NCI-H1930 (cell line): ENCODE results near the gene TSC22D2.
A peak's percentile ranks its signal among the peaks of the same experiment; 100 is the strongest.

Experiments
- DNase-seq, 2 experiments: peaks; one replicate each; lab custom pipeline; 2025; lab: John Stamatoyannopoulos, UW

TSC22D2 gene

DNA sequence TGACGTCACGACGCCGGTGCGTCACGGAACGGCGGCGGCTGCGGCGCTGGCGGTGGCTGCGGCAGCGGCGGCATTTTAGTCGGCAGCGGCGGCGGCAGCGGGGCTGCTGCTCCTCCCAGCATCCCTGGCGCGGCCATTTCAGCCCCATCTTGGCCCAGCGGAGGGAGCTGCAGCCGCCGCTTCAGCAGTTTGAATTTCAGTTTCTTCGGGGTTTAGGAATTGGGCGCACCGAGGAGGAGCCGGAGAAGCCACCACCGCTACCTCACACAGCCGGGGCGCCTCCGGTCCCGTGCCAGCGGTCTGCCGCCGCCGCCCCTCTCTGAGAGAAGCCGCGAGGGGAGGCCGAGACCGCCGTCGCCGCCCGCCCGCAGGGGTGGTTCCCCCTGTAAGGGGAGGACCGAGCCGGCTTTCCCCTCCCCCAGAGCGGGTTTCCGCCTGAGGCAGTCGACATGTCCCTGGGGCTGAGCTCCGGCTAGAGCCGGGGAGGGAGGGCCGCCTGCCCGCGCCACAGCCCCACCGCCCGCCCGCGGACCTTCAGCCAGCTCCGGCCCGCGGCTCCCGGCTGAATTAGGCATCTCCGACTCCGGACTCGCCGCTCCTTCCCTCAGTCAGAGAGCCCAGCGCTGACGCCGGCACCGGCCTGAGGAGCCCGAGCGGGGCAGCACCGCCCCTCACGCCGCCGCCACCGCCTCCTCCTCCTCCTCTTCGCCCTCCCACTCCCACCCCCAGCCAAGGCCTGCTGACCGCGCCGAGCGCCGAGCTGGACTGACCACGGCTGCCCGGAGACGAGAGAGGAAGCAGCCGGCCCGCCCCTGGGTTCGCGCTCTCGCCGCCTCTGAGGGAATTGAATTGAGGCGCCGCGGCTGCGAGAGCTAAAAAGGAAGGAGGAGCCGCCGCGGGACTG is at the start of gene TSC22D2:
TSC22D2 (plus strand) TSS at position 78 of the 904 bp plus-strand sequence. CDS start 1,053 bp downstream, outside the sequence.
- DNase-seq, result peak; percentile 87 to 94

DNA sequence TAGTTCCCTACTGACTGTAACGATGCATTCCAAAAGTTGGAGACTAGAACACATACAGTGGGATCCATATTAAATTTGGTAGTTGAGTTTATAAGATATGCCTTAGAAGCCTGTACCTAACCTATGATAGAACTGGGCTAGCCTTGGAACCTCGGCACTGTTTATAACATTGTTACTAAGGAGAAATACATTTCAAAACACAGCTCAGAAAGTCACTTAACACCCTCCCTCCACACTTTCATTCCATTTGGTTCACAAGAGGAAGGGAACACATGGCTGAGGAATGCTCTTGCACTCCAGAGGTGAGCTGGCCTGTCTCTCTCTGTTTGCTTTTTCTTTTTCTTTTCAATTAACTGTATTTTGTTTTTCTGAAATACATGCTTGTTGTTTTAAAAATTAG is 48.7 kb upstream of the TSC22D2 start:
- DNase-seq, result no peak

DNA sequence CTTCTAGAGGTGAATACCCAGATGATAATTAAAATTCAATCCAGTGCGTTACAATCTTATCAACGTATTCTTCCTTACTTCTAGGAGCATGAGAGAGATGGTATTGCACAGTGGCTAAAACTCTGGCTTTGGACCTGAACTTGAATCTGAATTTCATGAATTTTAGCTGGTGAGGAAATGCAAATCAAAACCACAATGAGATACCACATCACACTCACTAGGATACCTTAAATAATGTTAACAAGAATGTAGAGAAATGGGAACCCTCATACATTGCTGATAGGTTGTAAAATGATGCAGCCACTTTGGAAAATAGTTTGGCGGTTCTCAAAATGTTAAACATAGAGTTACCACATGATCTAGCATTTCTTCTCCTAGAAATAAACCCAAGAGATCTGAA is 47.1 kb upstream of the TSC22D2 start:
- no peak for DNase-seq

DNA sequence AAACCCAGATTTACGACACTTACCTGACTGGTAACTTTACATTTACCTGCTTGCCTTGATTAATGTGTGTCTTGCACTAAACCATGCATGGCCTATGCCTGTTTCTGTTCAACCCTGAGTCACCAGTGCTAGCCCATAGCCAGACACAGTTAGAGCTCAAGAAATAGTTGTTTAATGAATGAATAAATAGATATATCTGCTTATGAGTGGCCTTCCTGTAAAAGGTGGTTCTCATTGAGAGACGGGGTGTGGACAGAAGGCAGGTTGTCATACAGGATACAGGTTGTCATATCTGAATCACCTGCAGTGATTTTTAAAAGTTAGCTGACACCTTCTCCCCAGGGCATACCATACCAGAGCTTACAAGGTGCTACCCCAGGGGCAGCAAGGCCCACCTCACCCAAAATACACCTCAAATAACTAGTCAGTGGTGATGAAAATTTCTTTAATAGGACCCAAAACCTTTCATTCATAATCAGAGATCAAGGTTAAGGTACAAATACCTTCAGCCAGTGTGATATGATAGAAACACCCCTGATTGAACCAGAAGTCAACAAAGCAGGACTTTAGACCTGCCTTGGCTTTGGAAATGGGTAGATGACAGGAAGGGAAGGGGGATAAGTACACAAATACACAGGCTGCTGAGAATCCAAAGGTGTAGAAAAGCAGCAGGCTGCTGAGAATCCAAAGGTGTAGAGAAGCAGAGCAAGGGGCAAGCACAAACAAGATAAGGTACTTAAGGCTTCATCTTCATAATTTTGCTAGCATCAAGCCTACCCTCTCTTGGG is 45.4 kb upstream of the TSC22D2 start:
- DNase-seq, result no peak

DNA sequence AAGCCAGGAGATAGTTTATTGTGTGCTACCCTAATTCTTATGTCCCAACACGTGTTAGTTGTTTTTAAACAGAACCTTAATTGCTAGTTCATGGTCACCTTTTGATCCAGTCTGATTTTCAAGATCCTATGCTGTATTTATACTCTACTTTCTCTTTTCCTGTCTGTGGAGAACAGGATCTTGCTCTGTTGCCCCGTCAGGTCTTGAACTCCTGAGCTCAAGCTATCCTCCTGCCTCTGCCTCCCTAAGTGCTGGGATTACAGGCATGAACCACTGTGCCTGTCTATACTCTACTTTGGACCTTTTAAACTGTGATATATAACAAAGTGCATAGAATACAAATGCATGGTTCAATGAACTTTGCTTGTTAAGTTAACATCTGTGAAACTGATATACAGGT is 44.7 kb upstream of the TSC22D2 start:
- no peak for DNase-seq

DNA sequence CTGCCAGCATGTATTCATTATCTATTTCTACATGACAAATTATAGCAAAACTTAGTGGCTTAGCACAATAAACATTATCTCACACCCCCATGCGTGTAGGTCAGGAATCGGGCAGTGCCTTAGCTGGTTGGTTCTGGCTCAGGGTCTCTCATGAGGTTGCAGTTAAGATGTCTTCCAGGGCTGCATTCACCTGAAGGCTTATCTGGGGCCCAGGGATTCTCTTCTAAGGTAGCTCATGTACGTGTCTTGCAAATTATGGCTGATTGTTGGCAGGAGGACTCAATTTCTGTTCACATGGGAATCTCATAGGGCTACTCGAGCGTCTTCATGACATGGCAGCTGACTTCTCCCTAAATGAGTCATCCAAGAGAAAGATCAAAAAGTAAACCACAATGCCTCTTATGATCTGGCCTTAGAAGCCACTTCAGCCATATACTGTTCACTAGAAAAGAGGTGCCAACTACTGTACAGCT is 42.9 kb upstream of the TSC22D2 start:
- DNase-seq, result no peak

DNA sequence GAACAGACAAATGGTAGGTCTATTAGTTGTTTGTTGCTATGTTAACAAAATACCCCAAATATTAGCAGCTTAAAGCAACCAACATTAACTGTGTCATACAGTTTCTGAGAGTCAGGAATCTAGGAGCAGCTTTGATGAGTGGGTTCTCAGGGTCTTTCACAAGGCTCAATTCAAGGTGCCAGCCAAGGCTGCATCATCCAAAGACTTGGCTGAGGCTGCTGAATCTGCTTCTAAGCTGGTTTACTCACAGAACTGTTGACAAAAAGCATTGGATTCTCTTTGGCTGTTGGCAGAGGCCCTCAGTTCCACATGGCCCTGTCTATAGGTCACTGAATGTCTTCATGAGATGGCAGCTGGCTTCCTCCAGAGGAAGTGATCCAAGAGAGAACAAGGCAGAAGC is 40.3 kb upstream of the TSC22D2 start:
- DNase-seq, result no peak

DNA sequence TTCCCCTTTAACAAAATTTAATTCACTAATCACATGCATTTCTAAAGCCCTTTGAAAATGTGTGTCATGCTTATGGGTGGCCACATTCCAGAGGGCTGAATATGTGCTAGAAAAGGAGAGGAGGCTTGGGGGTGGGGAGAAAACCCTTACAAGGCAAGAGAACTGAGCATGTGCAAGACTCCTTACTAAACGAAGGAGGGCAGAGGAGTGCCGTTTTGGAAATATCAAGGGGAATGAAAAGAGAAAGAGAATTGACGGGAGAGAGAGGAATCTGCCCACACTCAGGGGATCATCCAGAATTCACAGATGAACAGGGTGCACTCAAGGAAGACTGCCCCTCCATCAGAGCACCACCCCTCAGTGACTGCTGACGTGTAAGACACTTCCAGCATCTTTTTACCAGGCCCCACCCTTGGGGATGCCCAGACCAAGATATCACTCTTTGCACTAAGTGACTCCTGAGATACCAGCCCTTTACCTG is 37.9 kb upstream of the TSC22D2 start:
- DNase-seq, result no peak

DNA sequence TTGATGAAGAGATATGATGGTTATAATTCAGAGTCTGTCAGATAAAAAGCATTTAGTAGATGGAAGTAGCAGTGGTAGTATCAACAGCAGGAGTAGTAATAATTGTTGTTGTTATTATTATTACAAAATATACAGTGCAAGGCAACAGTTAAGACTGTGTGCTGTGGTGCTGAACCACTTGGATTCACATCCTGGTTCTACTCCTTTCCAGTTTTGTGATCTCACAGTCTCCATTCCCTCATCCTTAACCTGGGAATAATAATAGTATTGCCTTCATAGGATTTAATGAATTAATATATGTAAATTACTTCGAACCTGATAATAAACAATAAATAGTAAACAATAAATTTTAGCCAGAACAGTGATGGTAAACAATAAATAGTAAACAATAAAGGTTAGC is 37.1 kb upstream of the TSC22D2 start:
- DNase-seq, result no peak

DNA sequence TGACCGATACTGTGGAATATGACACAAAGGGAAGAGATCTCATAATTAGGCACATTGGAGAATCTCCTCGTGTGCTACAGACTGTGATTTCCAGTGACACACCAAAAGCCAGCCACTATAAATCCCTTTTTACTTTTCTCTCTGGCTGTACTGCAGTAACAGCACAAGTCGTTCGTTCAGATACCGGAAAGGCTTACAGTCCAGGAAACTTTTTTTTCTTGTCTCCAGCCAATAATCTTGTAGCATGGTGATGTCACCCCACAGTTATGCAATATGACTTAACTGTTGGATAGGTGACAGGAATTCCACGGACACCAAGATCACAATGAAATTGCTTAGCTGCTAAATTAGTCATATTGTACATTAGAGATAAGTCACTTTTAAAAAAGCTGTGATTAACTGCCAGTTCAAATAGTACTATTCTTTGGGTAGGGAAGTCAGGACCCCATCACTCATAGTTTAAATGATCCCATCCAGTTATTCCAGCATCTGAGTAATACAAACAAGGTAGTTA is 36.3 kb upstream of the TSC22D2 start:
- DNase-seq, result no peak

DNA sequence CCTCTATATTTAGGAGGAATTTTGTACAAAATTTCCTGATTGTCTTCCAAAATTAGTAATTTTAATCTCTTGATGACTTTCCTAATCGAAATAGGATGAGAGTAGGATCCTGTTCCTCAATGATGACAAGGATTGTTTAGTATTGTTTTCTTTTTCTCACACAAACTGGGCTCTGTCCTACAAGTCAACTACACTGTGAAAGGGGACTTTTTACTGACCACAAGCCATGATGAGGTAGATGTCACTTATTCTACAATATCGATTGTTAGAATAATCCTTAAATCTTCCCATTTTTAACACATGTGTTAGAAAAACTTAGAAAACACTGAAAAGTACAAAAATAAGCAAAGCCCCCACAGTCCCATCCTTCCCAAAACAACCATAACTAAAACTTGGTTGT is 35.8 kb upstream of the TSC22D2 start:
- DNase-seq, result no peak

DNA sequence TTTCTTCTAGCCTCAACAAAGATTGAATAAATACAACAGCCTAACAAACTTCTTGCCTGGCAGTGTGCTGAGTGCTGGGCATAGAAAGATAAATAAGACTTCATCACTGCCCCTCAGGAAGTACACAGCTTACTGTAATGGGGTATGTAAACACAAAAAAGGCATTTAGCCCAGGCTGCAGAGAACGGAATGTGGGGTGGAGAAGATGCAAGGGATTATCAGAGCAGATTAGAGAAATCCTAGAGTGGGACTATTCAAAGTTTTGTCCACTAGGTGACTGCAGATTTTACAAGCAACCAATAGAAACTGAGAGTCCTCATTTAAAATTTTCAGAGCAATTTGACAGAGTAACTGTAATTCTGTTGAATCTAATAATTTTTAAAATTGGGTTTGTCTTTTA is 35.4 kb upstream of the TSC22D2 start:
- DNase-seq, result no peak

DNA sequence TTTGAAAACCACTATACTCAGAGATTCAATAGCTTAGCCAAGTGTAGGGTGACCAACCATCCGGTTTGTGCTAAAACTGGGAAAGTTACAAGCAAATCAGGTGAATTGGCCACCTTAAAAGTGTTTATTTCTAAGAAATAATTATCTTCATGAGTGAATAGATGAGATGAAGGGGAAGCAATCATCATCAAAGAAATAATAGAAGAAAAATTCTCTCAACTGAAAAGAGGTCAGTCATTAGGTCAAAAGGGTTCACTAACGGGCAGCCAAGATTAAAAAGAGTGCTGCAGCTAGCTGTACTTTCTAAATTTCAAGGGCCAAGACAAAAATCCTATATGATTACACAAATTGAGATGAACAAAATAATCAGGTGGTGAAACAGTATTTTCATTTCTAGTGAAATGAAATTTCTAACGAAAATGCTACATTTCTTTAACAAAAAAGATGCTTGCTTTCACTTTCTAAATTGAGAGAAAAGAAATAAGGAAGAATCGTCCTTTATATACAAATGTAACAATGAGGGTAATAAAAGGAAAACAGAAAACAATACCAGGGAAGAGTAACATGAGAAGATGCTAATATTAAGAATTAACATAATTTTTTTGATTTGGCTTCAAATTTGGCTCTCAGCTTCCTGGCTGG is 34.7 kb upstream of the TSC22D2 start:
- no peak for DNase-seq

DNA sequence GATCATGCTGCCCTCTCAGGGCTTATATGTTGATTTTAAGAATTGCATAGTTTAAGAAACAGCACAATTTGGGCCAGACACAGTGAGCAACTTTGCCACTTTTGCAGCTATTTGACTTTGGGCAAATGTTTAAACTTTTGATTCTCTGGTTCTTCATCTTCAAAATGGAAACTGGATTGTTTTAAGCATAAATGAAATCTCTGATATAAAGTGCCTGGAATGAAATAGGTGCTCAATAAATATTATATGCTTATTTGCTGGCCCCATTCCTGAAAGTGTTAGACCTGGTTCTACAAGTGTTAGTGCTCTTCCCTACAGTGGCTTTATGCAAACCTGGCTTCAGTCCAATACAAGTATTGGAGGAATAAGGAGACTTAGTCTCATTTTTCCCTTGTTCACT is 33.1 kb upstream of the TSC22D2 start:
- DNase-seq, result no peak

DNA sequence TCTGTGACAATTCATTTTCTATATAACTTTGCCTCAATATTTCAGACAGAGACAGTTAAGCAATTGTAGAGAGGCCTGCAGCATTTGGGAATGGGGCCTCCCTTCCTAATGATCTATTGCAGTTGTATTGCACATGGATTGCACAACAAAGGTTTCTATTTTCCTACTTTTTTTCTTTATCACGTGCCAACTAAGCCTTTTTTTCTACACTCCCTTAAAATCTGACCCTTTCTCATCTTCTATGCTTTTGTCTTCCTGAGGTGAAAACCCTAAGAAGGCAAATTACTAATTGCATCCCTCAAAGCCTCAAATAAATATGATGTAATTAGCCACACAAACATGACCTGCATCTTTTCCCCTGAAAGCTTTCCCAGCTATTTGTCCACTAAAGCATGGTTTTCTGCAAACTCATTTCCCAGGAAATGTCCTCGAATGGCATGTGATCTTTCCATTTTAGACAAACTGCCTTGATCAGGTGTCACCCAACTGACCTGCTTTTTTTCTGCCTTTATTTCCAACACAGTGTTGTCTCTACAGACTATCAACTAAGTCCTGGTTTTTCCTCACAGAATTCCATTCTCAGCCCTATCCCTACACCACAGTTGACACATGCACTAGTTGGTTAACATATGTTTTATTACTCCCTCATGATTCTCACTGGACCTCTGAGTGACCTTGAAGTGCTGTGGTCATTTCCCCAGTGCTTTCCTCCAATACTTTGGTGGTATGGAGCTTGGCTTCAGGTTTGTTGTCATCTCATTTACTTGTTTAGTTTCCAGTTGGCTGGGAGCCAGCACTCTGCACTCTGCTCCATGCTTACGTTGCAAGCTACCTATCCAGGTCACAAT is 31.9 kb upstream of the TSC22D2 start:
- DNase-seq, result no peak

DNA sequence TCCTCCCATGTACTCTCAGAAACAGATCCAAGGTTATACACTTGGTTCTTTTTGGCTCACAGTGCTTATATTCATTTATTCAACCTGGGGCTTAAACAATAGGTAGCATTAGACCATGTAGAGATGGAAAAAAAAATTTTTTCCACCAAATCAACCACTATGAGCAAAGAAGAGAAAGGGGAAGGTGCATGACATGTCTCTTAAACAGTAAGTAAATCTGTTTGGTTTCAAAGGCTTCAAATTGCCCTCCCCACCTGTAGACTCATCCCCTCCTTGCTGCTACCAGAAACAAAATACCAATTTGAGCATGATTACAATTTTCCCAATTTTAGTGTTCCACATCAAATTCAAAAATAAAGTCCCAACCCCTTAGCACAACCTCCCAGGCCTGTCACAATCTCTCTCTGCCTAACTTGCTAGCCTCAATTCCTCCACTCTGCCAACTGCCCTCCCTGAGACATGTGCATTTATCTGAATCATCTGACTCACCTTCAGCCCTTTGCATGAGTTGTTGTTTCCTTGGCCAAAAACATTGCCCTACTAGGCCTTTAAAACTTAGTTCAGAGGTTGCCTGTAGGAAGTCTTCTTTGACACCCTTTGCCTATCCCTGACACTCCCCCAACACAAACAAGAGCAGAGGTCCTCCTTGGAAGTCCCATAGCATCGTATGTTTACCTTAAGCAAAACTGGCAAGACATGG is 30.3 kb upstream of the TSC22D2 start:
- DNase-seq, result no peak

DNA sequence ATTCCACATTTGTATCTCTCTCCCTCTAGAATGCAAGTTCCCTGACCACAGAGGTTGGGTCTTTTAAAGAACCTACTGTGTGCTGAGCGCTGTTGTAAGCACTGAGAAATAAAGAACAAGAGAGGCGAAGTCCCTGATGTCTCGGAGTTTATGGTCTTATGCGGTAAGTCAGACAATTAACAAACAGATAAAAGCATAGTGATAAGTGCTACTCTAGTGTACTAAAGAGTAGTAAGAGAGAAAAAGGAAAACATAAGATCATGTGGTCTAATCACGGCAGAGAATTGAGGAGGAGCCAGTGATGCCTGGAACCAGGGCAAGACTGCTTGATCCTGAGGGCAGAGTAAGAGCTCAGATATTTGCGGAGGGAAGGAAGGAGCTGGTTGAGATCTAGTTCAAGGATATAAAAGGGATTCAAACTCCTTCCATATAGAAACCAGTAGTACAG is 29.8 kb upstream of the TSC22D2 start:
- no peak for DNase-seq

DNA sequence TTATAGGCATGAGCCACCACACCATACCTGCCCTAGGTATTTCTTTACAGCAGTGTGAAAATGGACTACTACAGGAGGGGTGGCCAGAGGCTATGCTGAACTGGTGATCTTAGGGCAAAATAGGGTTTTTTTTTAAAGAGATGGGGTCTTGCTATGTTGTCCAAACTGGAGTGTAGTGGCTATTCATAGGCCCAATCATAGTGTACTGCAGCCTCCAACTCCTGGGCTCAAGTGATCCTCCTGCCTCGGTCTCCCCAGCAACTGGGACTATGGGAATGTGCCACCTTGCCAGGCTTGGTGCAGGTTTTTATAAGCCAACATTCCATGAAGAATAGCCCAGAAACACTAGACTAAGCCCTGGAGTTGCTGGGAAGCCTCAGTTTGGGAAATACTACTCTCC is 28.6 kb upstream of the TSC22D2 start:
- DNase-seq, result no peak

DNA sequence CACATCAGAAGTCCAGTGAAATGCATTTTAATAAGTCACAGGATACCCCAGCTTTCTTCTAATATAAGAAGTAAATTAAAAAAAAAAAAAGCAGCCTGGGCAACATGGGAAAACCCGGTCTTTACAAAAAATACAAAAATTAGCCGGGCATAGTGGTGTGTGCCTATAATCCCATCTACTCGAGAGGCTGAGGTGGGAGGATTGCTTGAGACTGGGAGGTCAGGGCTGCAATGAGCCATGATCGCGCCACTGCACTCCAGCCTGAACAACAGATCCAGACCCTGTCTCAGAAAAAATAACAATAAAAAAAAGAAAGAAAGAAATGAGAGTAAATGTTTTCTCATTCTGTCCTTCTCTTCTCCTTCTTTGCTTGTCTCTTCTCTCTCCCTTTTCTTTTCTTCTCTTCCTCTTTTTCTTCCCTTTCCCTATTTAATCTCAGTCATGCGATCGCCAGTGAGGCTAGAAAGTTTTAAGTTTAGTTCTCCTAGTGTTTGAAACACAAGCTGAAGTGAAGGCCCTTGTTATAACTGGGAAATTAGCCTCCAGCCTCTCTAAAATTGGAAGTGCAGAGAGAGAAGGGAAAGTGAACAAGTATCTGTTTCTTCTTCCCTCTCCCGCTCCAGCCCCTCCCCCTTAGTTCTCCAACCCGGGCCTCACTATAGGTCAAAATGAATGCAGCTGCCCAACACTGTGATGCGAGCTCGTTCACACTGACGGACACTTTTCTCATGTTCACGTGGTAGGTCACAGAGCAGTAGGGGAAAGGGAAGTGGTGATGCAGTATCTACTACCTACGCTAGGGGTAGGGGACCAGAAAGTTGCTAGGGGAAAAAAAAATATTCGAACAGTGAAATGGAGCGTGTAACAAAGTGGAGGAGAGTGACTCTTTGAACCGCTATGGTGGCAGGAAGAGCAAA is 23.5 kb upstream of the TSC22D2 start:
- DNase-seq, result no peak
